HepG2 (cell line): ENCODE data around the gene VPS26B. TPM values are rescaled to one million over a fixed set of nuclear protein-coding genes. Genes with fewer than 3 reads are reported as not detected.

ENCODE experiments used
- ADNP ChIP-seq: sonication (generic); formaldehyde crosslinking; IDR thresholded peaks from 2 replicates; pipeline ENCODE4 v1.4.0; 2020; ENCODE audit warnings: missing genetic modification reagents
- CBFB ChIP-seq: sonication (generic); formaldehyde crosslinking; IDR thresholded peaks from 2 replicates; pipeline ENCODE4 v1.4.0; 2020; ENCODE audit warnings: missing genetic modification reagents
- CBX1 ChIP-seq: IDR thresholded peaks from one replicate; pipeline ENCODE4 v1.6.1; 2016; ENCODE audit warnings: antibody characterized with exemption, low read depth
- GATAD2A ChIP-seq: IDR thresholded peaks from 2 replicates; pipeline ENCODE4 v1.6.1; 2016
- HOXA3 ChIP-seq: sonication (generic); formaldehyde crosslinking; IDR thresholded peaks from 2 replicates; pipeline ENCODE4 v1.5.0; 2020; ENCODE audit warnings: missing genetic modification reagents
- KDM2A ChIP-seq: sonication (generic); formaldehyde crosslinking; IDR thresholded peaks from 2 replicates; pipeline ENCODE4 v1.4.0; 2020; ENCODE audit warnings: low read depth, missing genetic modification reagents, borderline replicate concordance
- KDM6A ChIP-seq: IDR thresholded peaks from 2 replicates; pipeline ENCODE4 v1.6.1; 2016; ENCODE audit warnings: low read depth
- RNF2 ChIP-seq: fragments of 450-650 bp; conservative IDR thresholded peaks from 2 replicates; pipeline ENCODE4 v1.6.1; 2016; ENCODE audit warnings: low read depth
- ZFAT ChIP-seq: sonication (generic); formaldehyde crosslinking; conservative IDR thresholded peaks from 2 replicates; pipeline ENCODE4 v1.8.1; 2023; ENCODE audit warnings: missing genetic modification reagents, inconsistent platforms
- ZMAT3 ChIP-seq: sonication (generic); formaldehyde crosslinking; conservative IDR thresholded peaks from 2 replicates; pipeline ENCODE4 v1.7.0; 2021; ENCODE audit warnings: missing genetic modification reagents
- ZNF619 ChIP-seq: sonication (generic); formaldehyde crosslinking; IDR thresholded peaks from 2 replicates; pipeline ENCODE4 v1.4.0; 2020; ENCODE audit warnings: mild to moderate bottlenecking, missing genetic modification reagents
- ZNF878 ChIP-seq: sonication (generic); formaldehyde crosslinking; IDR thresholded peaks from 2 replicates; pipeline ENCODE4 v1.8.1; 2023; ENCODE audit warnings: mild to moderate bottlenecking, missing genetic modification reagents, moderate library complexity
- polyA plus RNA-seq, 8 experiments: library from polyadenylated mRNA; depleted of rRNA in 3 of 8; stranded (reverse) in 7 of 8; unstranded in 1 of 8; fragments of >200 nt; fragmentation: Illumina TruSeq in 4 of 8; extraction: Trizol in 4 of 8; gene quantifications; 2 replicates each; pipeline versions ENCODE4 v1.2.1 to v1.2.3, GENCODE V29; 2011 to 2016; ENCODE audit warnings: low read depth in 4 of 8, missing spikeins in 1 of 8, mixed read lengths in 1 of 8; ENCODE audit not compliant: insufficient read depth in 1 of 8
- total RNA-seq, 5 experiments: library from RNA; depleted of rRNA; stranded (reverse); fragments of >200 nt; fragmentation: Illumina TruSeq; extraction: Trizol; gene quantifications; 2 replicates each; pipeline ENCODE4 v1.2.3, GENCODE V29; 2016; ENCODE audit warnings: low read depth in 1 of 5
- TF ChIP-seq, protein P1 (sequence below), 2 experiments: fragments of 450-650 bp in 1 of 2; sonication (generic) in 1 of 2; formaldehyde crosslinking in 1 of 2; IDR thresholded peaks; 2 replicates each; pipeline versions ENCODE4 v1.6.1 to v1.8.0; 2016 to 2022; ENCODE audit warnings: antibody characterized with exemption in 1 of 2, mild to moderate bottlenecking in 1 of 2, missing genetic modification reagents in 1 of 2
- TF ChIP-seq, protein P2 (sequence below): fragments of 450-650 bp; IDR thresholded peaks from 2 replicates; pipeline ENCODE4 v1.6.1; 2016
- TF ChIP-seq, protein P3 (sequence below): fragments of 450-650 bp; IDR thresholded peaks from 2 replicates; pipeline ENCODE4 v1.6.1; 2017

The VPS26B gene
- total and polyA plus RNA-seq, 2 of the 13 experiments (the other 11 are each of a cell fraction or from before 2014, with no cell fraction given), result 20.2 to 23.2 TPM

DNA sequence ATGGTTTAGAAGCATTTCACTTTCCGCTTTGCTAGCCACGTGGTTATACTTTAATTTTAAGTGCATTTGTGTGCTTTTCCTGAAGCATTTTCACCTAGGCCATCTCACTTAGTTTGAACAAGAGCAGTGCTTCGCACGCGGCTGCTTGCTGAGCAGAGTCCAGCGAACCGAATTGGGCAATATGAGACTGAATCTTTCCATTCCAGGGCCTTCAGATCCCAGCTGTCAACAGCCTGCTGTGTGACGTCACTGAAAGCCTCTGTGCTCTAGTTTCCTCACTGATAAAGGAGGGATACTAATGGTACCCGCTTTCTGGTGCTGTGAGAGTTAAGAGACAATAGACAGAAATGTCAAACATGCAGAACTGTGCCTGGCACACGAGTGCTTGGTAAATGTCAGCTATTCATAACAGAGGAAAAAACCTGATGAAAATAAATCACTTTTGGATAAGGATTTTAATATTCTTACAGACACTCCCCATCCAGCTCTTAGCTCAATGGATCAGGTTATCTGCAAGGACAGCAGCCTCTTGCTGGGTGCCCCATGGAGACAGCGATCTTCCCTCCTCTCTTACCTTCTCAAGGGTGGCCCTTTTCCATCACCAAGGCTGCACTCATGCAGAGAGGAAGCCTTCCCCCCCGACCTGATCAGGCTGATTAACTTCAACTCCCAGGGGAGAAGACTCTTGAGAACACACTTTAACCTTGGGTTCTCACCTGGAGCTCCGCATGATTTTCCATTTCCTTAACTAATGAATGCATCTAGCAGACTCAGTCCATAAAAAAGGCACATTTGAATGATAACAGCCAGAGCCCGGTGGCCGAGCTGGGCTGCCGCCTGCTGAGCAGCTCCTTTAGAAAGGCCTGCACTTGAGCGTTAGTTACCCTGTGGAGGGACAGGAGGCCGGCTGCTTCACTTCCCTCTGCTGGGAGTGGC lies 48.2 kb downstream of the VPS26B start (continued):
- TF ChIP-seq, protein P1, sequence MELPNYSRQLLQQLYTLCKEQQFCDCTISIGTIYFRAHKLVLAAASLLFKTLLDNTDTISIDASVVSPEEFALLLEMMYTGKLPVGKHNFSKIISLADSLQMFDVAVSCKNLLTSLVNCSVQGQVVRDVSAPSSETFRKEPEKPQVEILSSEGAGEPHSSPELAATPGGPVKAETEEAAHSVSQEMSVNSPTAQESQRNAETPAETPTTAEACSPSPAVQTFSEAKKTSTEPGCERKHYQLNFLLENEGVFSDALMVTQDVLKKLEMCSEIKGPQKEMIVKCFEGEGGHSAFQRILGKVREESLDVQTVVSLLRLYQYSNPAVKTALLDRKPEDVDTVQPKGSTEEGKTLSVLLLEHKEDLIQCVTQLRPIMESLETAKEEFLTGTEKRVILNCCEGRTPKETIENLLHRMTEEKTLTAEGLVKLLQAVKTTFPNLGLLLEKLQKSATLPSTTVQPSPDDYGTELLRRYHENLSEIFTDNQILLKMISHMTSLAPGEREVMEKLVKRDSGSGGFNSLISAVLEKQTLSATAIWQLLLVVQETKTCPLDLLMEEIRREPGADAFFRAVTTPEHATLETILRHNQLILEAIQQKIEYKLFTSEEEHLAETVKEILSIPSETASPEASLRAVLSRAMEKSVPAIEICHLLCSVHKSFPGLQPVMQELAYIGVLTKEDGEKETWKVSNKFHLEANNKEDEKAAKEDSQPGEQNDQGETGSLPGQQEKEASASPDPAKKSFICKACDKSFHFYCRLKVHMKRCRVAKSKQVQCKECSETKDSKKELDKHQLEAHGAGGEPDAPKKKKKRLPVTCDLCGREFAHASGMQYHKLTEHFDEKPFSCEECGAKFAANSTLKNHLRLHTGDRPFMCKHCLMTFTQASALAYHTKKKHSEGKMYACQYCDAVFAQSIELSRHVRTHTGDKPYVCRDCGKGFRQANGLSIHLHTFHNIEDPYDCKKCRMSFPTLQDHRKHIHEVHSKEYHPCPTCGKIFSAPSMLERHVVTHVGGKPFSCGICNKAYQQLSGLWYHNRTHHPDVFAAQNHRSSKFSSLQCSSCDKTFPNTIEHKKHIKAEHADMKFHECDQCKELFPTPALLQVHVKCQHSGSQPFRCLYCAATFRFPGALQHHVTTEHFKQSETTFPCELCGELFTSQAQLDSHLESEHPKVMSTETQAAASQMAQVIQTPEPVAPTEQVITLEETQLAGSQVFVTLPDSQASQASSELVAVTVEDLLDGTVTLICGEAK (IDR thresholded peaks at IDR 0.05), result no peak
- TF ChIP-seq, protein P1 (CRISPR knock-in tag; IDR thresholded peaks at IDR 0.05), result peak; percentile 57; the same call in 1 of the 2 replicates
- TF ChIP-seq, protein P2, sequence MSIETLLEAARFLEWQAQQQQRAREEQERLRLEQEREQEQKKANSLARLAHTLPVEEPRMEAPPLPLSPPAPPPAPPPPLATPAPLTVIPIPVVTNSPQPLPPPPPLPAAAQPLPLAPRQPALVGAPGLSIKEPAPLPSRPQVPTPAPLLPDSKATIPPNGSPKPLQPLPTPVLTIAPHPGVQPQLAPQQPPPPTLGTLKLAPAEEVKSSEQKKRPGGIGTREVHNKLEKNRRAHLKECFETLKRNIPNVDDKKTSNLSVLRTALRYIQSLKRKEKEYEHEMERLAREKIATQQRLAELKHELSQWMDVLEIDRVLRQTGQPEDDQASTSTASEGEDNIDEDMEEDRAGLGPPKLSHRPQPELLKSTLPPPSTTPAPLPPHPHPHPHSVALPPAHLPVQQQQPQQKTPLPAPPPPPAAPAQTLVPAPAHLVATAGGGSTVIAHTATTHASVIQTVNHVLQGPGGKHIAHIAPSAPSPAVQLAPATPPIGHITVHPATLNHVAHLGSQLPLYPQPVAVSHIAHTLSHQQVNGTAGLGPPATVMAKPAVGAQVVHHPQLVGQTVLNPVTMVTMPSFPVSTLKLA, result peak; percentile 43
- TF ChIP-seq RNF2, result peak; percentile 78
- 0 out of 2 replicates have a peak, but pooled peaks have one; percentile 57 for TF ChIP-seq ZNF878
- TF ChIP-seq ZFAT (CRISPR knock-in tag), result no peak
- 0 out of 2 replicates have a peak, but pooled peaks have one; percentile 40 for TF ChIP-seq KDM6A (CRISPR knock-in tag)
- TF ChIP-seq, protein P3, sequence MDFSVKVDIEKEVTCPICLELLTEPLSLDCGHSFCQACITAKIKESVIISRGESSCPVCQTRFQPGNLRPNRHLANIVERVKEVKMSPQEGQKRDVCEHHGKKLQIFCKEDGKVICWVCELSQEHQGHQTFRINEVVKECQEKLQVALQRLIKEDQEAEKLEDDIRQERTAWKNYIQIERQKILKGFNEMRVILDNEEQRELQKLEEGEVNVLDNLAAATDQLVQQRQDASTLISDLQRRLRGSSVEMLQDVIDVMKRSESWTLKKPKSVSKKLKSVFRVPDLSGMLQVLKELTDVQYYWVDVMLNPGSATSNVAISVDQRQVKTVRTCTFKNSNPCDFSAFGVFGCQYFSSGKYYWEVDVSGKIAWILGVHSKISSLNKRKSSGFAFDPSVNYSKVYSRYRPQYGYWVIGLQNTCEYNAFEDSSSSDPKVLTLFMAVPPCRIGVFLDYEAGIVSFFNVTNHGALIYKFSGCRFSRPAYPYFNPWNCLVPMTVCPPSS, result no peak
- no peak for TF ChIP-seq CBX1
- TF ChIP-seq GATAD2A (CRISPR knock-in tag), result peak; percentile 74; the same call in 1 of the 2 replicates
- TF ChIP-seq ZNF619, result 0 out of 2 replicates have a peak, but pooled peaks have one; percentile 39
- TF ChIP-seq HOXA3 (CRISPR knock-in tag), result peak; percentile 74
- TF ChIP-seq ADNP (CRISPR knock-in tag), result no peak
- 0 out of 2 replicates have a peak, but pooled peaks have one; percentile 49 for TF ChIP-seq ZMAT3 (CRISPR knock-in tag)
- TF ChIP-seq KDM2A (CRISPR knock-in tag), result peak; percentile 36; the same call in 1 of the 2 replicates
- no peak for TF ChIP-seq CBFB (CRISPR knock-in tag)
